Retinal pigment epithelial cell (primary cell): ENCODE results near the gene SCLT1.

Experiments
- DNase-seq: peaks from one replicate; pipeline ENCODE4 v3.0.0-alpha.2; 2010; ENCODE audit warnings: low read depth
- H3K4me3 ChIP-seq: 2 replicates; pipeline ENCODE4 v1.5.1; 2011; ENCODE audit warnings: mild to moderate bottlenecking, low read length, control low read depth, moderate library complexity
- CTCF ChIP-seq: conservative IDR thresholded peaks from 2 replicates; pipeline ENCODE4 v1.5.1; 2011; ENCODE audit warnings: low read depth, low read length, control low read depth, inconsistent platforms

Gene SCLT1

DNA sequence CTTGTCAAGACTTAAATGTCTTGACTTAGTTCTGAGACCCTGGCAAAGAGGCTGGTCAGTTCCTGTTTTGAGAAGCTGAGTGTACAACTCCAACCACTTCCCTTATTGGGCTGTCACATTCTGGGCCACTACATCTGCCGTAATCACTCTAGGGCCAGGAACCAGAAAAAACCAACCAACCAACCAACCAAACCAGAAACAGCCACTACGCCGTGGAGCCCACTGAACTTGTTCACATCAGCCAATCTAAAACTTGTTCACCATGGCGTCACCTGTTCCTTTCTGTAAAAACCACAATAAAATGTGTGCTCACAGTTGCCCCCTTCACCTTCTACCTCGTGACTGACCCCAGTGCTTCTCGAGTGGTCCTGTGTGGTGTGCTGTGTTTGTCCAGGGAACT lies 176.5 kb downstream of the SCLT1 start:
- TF ChIP-seq CTCF: no peak
- H3K4me3 ChIP-seq: no peak overlapping the region
- no peak for DNase-seq

- H3K4me3 ChIP-seq: no peak overlapping the region
- no peak for DNase-seq
- no peak for TF ChIP-seq CTCF
Observed at GRCh38 chr4:128915544-128915943, 177.8 kb downstream of the SCLT1 start.

DNA sequence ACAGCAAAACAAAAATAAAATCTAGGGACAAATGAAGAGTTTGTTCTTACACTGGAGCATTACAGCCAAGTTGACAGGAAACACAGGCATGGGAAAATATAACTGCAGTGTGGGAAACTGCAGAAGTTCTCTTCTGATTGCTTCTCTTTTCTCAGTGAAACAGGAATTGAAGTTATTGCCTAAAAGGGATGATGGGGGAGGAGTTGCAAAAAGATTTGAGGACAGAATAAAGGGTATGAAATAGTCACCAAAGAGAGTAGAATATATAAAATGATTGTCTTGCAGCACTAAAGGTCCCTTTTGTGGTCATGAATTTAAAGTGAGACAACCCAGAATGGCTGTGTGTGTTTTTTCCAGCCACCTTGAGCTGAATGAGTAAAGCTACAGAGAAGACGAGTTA lies 180.1 kb downstream of the SCLT1 start:
- H3K4me3 ChIP-seq: no peak overlapping the region
- TF ChIP-seq CTCF: no peak
- no peak for DNase-seq

DNA sequence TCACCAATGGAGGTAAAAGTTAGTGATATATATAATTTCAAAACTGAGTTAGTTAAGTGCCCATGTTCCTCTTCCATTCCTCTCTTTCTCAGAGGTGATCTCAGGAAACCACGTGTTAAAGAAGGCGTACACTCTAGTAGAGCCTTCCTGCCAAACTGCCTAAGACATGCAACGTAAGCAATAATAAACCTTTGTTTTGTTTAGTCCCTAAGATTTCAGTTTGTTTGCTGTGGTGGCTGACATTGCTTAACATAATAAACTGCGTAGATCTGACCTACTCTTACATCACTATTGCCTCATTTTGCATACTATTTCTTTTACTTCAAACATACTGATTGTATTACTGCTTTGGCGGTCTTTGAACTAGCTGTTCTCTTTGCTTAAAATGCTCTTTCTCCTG lies 184.6 kb downstream of the SCLT1 start:
- H3K4me3 ChIP-seq: no peak overlapping the region
- DNase-seq: no peak
- TF ChIP-seq CTCF: no peak

GRCh38 chr4:128907981-128908380 lies 185.4 kb downstream of the SCLT1 start:
- no peak for TF ChIP-seq CTCF

GRCh38 chr4:128906581-128906980 lies 186.8 kb downstream of the SCLT1 start:
- H3K4me3 ChIP-seq: no peak overlapping the region
- TF ChIP-seq CTCF: no peak
- no peak for DNase-seq

More at GRCh38 chr4:128907981-128908380, 185.4 kb downstream of the SCLT1 start:
- no peak for DNase-seq
- no peak overlapping the region for H3K4me3 ChIP-seq

DNA sequence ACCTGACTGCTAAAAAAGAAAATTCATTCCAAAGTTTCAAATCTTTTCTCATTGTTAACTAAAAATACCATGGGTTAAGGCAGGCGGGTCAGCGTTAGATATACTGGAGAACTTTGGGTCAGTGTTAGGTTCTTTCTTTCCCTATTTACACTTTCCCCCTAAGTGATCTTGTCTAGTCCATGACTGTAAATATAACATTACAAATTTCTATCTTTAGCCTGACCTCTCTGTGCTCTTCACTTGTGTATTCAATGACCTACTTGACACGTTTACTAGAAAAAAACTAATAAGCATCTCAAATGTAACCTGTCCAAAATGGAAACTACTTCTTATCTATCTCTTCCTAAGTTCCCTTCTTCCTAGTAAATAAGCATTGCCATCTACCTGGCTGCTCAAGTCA lies 188.5 kb downstream of the SCLT1 start:
- no peak overlapping the region for H3K4me3 ChIP-seq
- DNase-seq: no peak
- TF ChIP-seq CTCF: no peak
